Left cardiac atrium (tissue), 4 donors: ENCODE data around the gene TMEM121. TPM values are rescaled to one million over a fixed set of nuclear protein-coding genes. Genes with fewer than 3 reads are reported as not detected.

Source experiments
- ATAC-seq, 2 donors: fragments of 200-7000 bp; cut with Tn5 transposase; one replicate each; pipeline ENCODE4 v1.9.1; 2020; ENCODE audit warnings: mild to moderate bottlenecking in 2 of 2, moderate library complexity in 2 of 2
- DNase-seq: peaks from one replicate; pipeline ENCODE4 v3.0.0-alpha.2; 2020
- intact Hi-C, 2 donors: fragments of 100-400 bp; cut with DNase I; formaldehyde crosslinking; loops; one replicate each; pipeline versions ENCODE4 v1.14.1 to v1.15.1; 2022 to 2023
- total RNA-seq, 2 donors: library from RNA; stranded (reverse); fragmentation: NEBNext Ultra II Directional; extraction: Animal tissue kit (Norgen Biotek cat#: 25700); gene quantifications; one replicate each; pipeline ENCODE4 v1.2.1, GENCODE V29; 2021
- donor health status: DM: no; HTN: yes; CAD: no.
- donor health status: DM: no; HTN: yes; CAD: no; lungs with severe emphysema.
- donor health status: DM: yes; HTN: yes; CAD: no.
- donor health status: Dilated cardiomyopathy.

Gene TMEM121
- total RNA-seq, 2 donors from 2014 or later, result 2.2 to 2.7 TPM

DNA sequence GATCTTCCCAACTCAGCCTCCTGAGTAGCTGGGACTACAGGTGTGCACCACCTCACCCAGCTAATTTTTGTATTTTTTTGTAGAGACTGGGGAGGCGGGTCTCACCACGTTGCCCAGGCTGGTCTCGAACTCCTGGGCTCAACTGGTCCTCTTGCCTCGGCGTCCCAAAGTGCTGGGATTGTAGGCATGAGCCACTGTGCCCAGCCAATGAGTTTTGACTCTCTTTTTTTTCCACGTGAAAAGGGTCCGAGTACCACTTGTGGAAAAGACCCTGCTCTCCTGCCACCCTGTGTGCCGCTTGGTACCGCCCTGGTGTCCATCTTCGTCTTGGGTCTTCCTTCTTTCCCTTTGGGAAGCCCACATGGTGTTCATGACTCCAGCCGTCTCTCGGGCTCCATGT, 17.8 kb upstream of the TMEM121 start:
- ATAC-seq, result no peak
- intact Hi-C loops, result no loop called here
- DNase-seq, result no peak

DNA sequence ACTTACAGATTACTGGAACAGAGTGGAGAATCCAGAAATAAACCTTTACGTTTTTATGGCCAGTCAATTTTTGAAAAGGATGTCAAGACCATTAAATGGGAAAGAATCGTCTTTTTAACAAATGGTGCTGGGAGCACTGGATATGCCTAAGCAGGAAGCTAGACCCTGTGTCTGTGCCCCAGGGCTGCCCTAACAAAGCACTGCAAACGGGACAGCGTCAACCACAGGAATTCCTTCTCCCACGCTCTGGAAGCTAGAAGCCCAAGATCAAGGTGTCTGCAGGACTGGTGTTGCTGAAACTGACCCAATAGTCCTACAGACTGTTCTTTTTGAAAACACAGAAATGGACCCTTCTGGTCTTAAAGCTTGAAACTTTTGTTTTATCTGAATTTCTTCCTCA, 9.3 kb upstream of the TMEM121 start:
- ATAC-seq, result no peak
- intact Hi-C loops, result no loop called here
- no peak for DNase-seq

DNA sequence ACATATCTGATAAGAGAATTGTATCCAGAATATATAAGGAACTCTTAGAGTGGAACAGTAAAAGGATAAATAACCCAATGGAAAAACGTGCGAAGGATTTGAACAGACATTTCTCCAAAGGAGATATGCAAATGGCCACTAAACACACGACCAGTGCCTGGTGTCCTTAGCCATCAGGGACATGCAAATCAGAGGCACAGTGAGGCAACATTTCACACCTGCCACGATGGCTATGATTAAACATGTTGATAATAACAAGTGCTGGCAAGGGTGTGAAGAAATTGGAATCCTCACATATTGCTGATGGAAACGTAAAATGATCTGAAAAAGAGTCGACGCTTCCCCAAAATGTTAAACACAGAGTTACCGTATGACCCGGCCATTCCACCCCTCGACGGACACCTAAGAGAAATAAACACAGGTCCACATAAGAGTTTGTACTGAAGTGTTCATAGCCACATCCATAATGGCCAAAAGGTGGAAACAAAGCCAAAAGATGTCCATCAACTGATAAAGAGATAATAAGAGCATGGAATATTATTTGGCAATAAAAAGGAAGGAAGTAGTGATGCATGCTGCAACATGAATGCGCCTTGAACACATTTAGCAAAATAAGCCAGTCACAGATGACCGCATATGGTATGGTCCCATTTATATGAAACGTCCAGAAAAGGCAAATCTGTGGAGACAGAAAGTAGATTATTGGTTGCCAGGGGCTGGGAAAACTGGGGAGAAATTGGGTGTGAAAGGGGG, 6.3 kb upstream of the TMEM121 start:
- DNase-seq, result no peak
- intact Hi-C loops, result loop anchor here in 1 of 2 donors (10.0 kb wide), 1 partner anchor 315 kb away; no protein-coding TSS in a partner anchor
- ATAC-seq, result no peak

- ATAC-seq (no peak), DNase-seq (no peak)
- intact Hi-C loops, result loop anchor here in 1 of 2 donors (10.0 kb wide), 1 partner anchor 321 kb away; no protein-coding TSS in a partner anchor
Measured at GRCh38 chr14:105525326-105525725, 1.1 kb upstream of the TMEM121 start.

GRCh38 chr14:105526776-105527380, 495 bp downstream of the TMEM121 start:
- DNase-seq (no peak), ATAC-seq (peak; percentile 5 to 8)
- intact Hi-C loops, result loop anchor here in 1 of 2 donors (10.0 kb wide), 1 partner anchor 322 kb away; no protein-coding TSS in a partner anchor

GRCh38 chr14:105527381-105527825, 1.0 kb downstream of the TMEM121 start:
- ATAC-seq (no peak), DNase-seq (no peak)
- intact Hi-C loops, result loop anchor here in 1 of 2 donors (10.0 kb wide), 1 partner anchor 323 kb away; no protein-coding TSS in a partner anchor

DNA sequence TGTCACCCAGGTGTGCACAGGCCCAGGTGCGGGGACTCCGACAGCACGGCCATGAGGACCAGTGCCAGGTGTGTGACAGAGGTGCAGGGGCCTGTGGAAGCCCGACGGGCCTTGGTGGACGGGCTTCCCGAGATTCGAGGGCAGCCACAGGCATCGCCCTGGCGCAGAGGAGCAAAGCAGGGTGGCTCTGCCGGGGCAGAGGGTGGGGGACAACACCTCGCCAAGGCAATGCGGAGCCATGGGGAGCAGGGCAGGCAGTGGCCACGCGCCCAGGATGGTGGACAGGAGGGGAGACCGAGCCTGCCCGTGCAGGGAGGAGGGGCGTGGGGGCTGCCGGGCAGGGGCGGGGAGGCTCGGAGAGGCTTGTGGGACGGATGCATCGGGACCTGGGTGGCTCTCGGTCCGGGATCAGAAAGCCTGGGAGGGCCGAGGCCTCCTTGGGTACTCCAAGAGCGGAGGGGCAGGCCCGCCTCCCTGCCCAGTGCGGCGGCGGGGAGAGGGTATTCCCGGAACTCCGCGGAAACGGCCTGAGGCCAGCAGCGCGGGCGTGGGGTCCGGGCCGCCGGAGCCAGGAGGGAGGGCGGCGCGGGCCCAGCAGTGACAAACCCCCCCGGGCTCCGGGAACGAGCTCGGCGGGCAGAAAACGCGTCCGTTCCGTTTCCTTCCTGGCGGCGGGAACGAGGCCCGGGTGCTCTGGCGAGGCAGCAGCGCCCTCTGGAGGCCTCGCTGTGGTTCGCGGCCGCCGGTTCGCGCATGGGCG, 1.6 kb downstream of the TMEM121 start:
- intact Hi-C loops, result loop anchor here (2.0 to 10.0 kb wide), 2 partner anchors 157 to 323 kb away; no protein-coding TSS in a partner anchor
- ATAC-seq (peak; percentile 78 to 79), DNase-seq (peak; percentile 84)

GRCh38 chr14:105528586-105529318, 2.4 kb downstream of the TMEM121 start:
- DNase-seq, result no peak
- intact Hi-C loops, result loop anchor here (2.0 to 10.0 kb wide), 2 partner anchors 158 to 324 kb away; no protein-coding TSS in a partner anchor

DNA sequence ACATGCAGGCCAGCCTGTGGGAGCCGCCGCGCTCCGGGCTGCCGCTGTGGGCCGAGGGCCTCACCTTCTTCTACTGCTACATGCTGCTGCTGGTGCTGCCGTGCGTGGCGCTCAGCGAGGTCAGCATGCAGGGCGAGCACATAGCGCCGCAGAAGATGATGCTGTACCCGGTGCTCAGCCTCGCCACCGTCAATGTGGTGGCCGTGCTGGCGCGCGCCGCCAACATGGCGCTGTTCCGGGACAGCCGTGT, 2.9 kb downstream of the TMEM121 start:
- intact Hi-C loops, result loop anchor here (2.0 to 10.0 kb wide), 2 partner anchors 158 to 324 kb away; no protein-coding TSS in a partner anchor
- DNase-seq (peak; percentile 39), ATAC-seq (no peak)

More at GRCh38 chr14:105528586-105529318, 2.4 kb downstream of the TMEM121 start:
- ATAC-seq, result peak; percentile 5 to 7

- DNase-seq (peak; percentile 40), ATAC-seq (no peak)
Measured at GRCh38 chr14:105529569-105530284, 3.3 kb downstream of the TMEM121 start.

GRCh38 chr14:105530285-105531087, 4.1 kb downstream of the TMEM121 start:
- intact Hi-C loops, result loop anchor here in 1 of 2 donors (10.0 kb wide), 1 partner anchor 156 kb away; no protein-coding TSS in a partner anchor
- DNase-seq (no peak), ATAC-seq (no peak)

More at GRCh38 chr14:105529569-105530284, 3.3 kb downstream of the TMEM121 start:
- intact Hi-C loops, result loop anchor here (2.0 to 10.0 kb wide), 3 partner anchors 155 to 325 kb away; no protein-coding TSS in a partner anchor

GRCh38 chr14:105531088-105531893, 4.9 kb downstream of the TMEM121 start:
- intact Hi-C loops, result loop anchor here in 1 of 2 donors (10.0 kb wide), 1 partner anchor 156 kb away; no protein-coding TSS in a partner anchor
- DNase-seq, result no peak

DNA sequence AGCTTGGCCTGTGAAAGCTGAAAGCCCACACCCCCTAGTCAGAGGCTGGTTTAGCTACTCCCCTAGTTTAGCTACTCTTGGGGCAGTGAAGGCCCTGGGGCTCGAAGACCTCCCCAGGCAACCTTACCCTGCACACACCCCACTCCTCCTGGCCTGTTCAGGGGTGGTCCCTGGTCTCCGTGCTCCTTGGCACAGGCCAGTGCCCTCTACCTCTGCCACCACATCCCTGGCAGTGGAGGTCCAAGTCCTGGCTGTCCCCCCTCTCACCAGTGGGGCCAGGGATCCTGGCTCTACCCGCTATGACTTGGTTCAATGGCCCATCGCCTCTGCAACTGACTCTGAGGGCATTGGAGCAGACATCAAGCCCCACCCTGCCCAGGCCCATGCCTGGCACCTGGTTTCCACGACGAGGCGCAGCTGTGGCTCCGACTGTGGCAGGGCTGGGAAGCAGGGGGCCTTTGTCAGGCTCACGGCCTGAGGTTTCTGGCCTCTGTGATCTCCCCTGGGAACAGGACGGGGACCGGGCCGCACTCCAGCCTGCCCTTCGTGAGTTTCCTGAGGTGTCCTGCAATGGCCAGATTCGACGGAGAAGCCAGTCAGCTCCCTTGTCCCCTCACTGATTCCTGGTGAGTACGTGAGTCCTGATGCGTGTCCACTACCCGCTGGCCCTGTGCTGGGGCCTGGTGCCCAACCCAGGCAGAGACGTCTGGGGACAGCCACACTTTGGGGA, 5.7 kb downstream of the TMEM121 start:
- ATAC-seq (no peak), DNase-seq (no peak)
- intact Hi-C loops, result loop anchor here in 1 of 2 donors (10.0 kb wide), 1 partner anchor 157 kb away; no protein-coding TSS in a partner anchor

More at GRCh38 chr14:105531088-105531893, 4.9 kb downstream of the TMEM121 start:
- ATAC-seq, result no peak

GRCh38 chr14:105532735-105533141, 6.4 kb downstream of the TMEM121 start:
- no peak for DNase-seq
- no peak for ATAC-seq
- intact Hi-C loops, result loop anchor here in 1 of 2 donors (10.0 kb wide), 1 partner anchor 158 kb away; no protein-coding TSS in a partner anchor

GRCh38 chr14:105533391-105533790, 7.0 kb downstream of the TMEM121 start:
- ATAC-seq, result no peak
- no peak for DNase-seq
- intact Hi-C loops, result loop anchor here in 1 of 2 donors (10.0 kb wide), 1 partner anchor 159 kb away; no protein-coding TSS in a partner anchor
